Transverse colon (tissue), 4 donors: ENCODE results near the gene C12orf50. TPM values are rescaled to one million over a fixed set of nuclear protein-coding genes. Genes with fewer than 3 reads are reported as not detected.

ENCODE experiments used
- DNase-seq: peaks from one replicate; pipeline ENCODE4 v3.0.0-alpha.2; 2019
- H3K27ac ChIP-seq, 4 donors: fragments of 200-600 bp; sonication (generic); 2 replicates each; pipeline ENCODE4 v1.5.1; 2016 to 2018; ENCODE audit warnings: inconsistent platforms in 4 of 4
- H3K27me3 ChIP-seq: fragments of 200-600 bp; sonication (generic); 2 replicates; pipeline ENCODE4 v1.5.1; 2017; ENCODE audit warnings: inconsistent platforms
- H3K36me3 ChIP-seq, 4 donors: fragments of 200-600 bp; sonication (generic); 2 replicates each; pipeline ENCODE4 v1.5.1; 2017 to 2019; ENCODE audit warnings: inconsistent platforms in 4 of 4
- H3K4me1 ChIP-seq, 4 donors: fragments of 200-600 bp; sonication (generic); 2 replicates each; pipeline ENCODE4 v1.5.1; 2017 to 2020; ENCODE audit warnings: inconsistent platforms in 4 of 4
- H3K4me3 ChIP-seq, 4 donors: fragments of 200-600 bp; sonication (generic); 1 replicate in 1 of 4; 2 replicates in 3 of 4; pipeline versions ENCODE4 v1.5.1 to v1.6.1; 2017 to 2019; ENCODE audit warnings: inconsistent platforms in 4 of 4
- H3K9me3 ChIP-seq, 2 donors: fragments of 200-600 bp; sonication (generic); 2 replicates each; pipeline ENCODE4 v1.5.1; 2017 to 2019; ENCODE audit warnings: inconsistent platforms in 2 of 2
- EP300 ChIP-seq: sonication (generic); formaldehyde crosslinking; IDR thresholded peaks from one replicate; pipeline ENCODE4 v1.6.1; 2017; ENCODE audit warnings: antibody characterized with exemption, low read depth
- POLR2A ChIP-seq: fragments of 450-650 bp; IDR thresholded peaks from one replicate; pipeline ENCODE4 v1.6.1; 2016; ENCODE audit warnings: antibody characterized with exemption, mild to moderate bottlenecking, moderate library complexity
- POLR2AphosphoS5 ChIP-seq, 3 donors: sonication (generic); formaldehyde crosslinking; IDR thresholded peaks; one replicate each; pipeline ENCODE4 v1.6.1; 2016; ENCODE audit warnings: antibody characterized with exemption in 3 of 3
- WGBS, 2 donors: methylation state at CpG; one replicate each; pipeline ENCODE4 v1.1.5; 2018; ENCODE audit warnings: low coverage in 1 of 2; 5-methylcytosine and 5-hydroxymethylcytosine counted together
- in situ Hi-C, 4 donors: fragments of 200-750 bp; cut with MboI; loops; one replicate each; pipeline versions ENCODE4 v1.15.0 to v1.15.1; 2017; ENCODE audit warnings: low sequenced_read_pairs in 3 of 4, low pct_ligation_motif_present in 1 of 4, low pct_unique_long_range_greater_than_20kb in 1 of 4
- intact Hi-C: fragments of 100-400 bp; cut with DNase I; formaldehyde crosslinking; loops from one replicate; pipeline ENCODE4 v1.15.1; 2023; ENCODE audit warnings: low total_unique reads
- total RNA-seq, 4 donors: library from RNA; depleted of rRNA; stranded (reverse); fragments of >200 nt; gene quantifications; one replicate each; pipeline ENCODE4 v1.1.0, GENCODE V29; 2016
- TF ChIP-seq, protein P1 (sequence below), 5 experiments: fragments of 200-600 bp in 3 of 5; fragments of 450-650 bp in 2 of 5; sonication (generic) in 3 of 5; IDR thresholded peaks; 1 replicate in 2 of 5; 2 replicates in 3 of 5; pipeline ENCODE4 v1.5.1; 2016 to 2017; ENCODE audit warnings: antibody characterized with exemption in 5 of 5, inconsistent platforms in 3 of 5, mild to moderate bottlenecking in 2 of 5, moderate library complexity in 1 of 5

C12orf50 gene
- total RNA-seq, 4 donors from 2014 or later, result not detected

DNA sequence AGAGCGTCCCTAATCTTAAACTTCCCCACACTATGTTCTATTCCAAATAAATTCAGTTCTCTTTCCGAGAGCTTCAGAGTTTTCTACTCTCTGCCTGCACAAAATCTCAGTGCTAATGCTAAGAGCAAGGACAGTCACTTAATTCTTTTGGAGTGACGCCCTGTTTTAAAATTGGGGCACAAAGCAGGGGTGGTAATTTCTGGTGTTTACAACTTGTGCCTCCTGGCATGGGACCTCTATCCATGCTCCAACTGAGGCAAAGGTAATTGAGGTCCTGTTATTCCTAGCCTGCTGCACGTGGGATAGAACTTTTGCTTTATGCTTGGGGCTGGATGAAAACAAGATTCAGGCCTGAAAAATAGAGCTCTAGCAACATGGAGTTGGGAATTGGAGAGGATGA is 22.9 kb downstream of the C12orf50 start:
- 79 to 83% methylated on average over 3 to 4 of the region's 4 CpGs for WGBS, 2 donors
- in situ Hi-C loops, result no loop called here
- DNase-seq, result no peak

DNA sequence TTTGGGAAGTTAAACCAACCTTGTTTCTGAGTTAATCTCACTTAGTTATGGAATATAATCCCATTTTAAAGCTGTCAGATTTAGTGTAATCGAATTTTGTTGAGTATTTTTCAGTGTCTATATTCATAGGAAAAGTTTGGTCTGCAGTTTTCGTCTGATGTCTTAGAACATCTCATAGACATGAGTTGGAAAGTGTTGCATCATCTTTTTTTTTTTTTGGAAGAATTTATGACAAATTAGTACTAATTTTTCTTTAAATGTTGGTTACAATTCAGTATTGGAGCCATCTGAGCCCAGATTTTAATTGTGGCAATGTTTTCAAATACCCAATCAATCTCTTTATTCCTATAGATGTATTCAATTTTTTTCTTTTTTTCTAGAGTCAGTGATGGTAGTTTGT is 27.9 kb downstream of the C12orf50 start:
- intact Hi-C loops, result no loop called here
- H3K4me3 ChIP-seq, result no peak overlapping the region
- no peaks in the 10 kb centered on the region for H3K36me3 ChIP-seq
- TF ChIP-seq POLR2A, result no peak
- no peak for TF ChIP-seq POLR2AphosphoS5 (IDR thresholded peaks at IDR 0.05)
- TF ChIP-seq EP300, result no peak
- TF ChIP-seq, protein P1, sequence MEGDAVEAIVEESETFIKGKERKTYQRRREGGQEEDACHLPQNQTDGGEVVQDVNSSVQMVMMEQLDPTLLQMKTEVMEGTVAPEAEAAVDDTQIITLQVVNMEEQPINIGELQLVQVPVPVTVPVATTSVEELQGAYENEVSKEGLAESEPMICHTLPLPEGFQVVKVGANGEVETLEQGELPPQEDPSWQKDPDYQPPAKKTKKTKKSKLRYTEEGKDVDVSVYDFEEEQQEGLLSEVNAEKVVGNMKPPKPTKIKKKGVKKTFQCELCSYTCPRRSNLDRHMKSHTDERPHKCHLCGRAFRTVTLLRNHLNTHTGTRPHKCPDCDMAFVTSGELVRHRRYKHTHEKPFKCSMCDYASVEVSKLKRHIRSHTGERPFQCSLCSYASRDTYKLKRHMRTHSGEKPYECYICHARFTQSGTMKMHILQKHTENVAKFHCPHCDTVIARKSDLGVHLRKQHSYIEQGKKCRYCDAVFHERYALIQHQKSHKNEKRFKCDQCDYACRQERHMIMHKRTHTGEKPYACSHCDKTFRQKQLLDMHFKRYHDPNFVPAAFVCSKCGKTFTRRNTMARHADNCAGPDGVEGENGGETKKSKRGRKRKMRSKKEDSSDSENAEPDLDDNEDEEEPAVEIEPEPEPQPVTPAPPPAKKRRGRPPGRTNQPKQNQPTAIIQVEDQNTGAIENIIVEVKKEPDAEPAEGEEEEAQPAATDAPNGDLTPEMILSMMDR (IDR thresholded peaks at IDR 0.05), result no peak
- no peak overlapping the region for H3K27ac ChIP-seq
- no peak for DNase-seq
- WGBS, 2 donors, result 74 to 87% methylated on average over 2 of the region's 2 CpGs
- in situ Hi-C loops, result no loop called here
- H3K9me3 ChIP-seq, result no peaks in the 10 kb centered on the region
- no peaks in the 10 kb centered on the region for H3K4me1 ChIP-seq
- H3K27me3 ChIP-seq, result no peaks in the 10 kb centered on the region

More for the DNA sequence above, 22.9 kb downstream of the C12orf50 start:
- Histone ChIP-seq H3K27ac (no peak overlapping the region), H3K36me3 (no peaks in the 10 kb centered on the region), H3K27me3 (no peaks in the 10 kb centered on the region), H3K9me3 (no peaks in the 10 kb centered on the region), H3K4me3 (no peak overlapping the region), H3K4me1 (no peaks in the 10 kb centered on the region)
- intact Hi-C loops, result no loop called here
- TF ChIP-seq POLR2A (no peak), POLR2AphosphoS5 (IDR thresholded peaks at IDR 0.05) (no peak), EP300 (no peak)
- TF ChIP-seq, protein P1 (IDR thresholded peaks at IDR 0.05), result no peak

DNA sequence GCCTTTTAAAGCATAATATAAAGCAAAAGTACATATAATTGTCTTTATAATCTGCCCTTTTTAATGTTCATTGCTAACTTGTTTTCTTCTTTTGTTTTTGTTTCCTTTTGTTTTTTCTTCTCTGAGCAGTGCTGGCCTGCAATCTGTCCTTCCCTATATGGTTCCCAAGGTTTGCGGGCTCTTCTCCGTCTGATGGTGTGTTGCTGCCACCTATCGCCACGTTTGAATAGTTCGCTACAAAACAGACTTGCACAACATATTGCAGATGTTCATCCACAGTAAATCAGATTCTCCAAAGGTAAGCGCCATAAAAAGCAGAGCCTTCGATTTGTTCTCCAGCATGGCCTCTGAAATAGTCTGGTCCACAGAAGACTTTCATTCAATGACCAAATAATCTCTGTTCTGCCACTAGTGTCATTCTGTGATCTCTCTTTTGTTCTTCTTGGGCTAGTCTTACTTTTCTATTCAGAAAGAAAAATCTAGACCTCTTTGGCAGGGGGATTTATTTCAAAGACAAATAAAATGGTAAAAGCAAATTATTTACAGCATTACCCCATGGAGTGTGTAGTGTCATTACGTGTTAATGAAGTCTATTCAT is 33.5 kb downstream of the C12orf50 start:
- Histone ChIP-seq H3K27ac (no peak overlapping the region), H3K4me1 (no peaks in the 10 kb centered on the region), H3K9me3 (no peaks in the 10 kb centered on the region), H3K4me3 (no peak overlapping the region), H3K27me3 (no peaks in the 10 kb centered on the region), H3K36me3 (no peaks in the 10 kb centered on the region)
- TF ChIP-seq, protein P1 (IDR thresholded peaks at IDR 0.05), result peak; percentile 42 to 58 (median 57)
- TF ChIP-seq EP300 (no peak), POLR2AphosphoS5 (IDR thresholded peaks at IDR 0.05) (no peak)
- peak; percentile 55 for DNase-seq
- WGBS, 2 donors, result 3 to 11% methylated on average over 4 to 8 of the region's 8 CpGs
- intact Hi-C loops, result no loop called here
- in situ Hi-C loops, result no loop called here

DNA sequence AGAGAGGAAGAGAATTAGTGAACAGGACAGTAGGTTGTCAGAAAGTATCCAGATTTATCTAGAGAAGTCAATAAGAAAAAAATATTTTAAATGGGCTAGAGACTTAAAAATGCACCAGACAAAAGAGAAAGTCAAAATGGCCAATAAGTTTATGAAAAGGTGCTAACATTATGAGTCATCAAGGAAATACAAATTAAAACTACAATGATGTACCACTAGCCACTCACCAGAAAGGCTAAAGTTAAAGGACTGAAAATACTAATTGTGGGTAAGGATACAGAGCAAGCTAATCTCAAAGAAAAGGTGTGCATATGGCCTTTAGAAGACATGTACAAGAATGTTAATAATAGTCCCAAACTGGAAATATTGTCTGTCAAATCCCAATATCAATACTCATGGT is 37.7 kb downstream of the C12orf50 start:
- no peak for TF ChIP-seq POLR2A
- TF ChIP-seq EP300, result no peak
- no peak for TF ChIP-seq POLR2AphosphoS5 (IDR thresholded peaks at IDR 0.05)
- TF ChIP-seq, protein P1 (IDR thresholded peaks at IDR 0.05), result no peak
- Histone ChIP-seq H3K4me3 (no peak overlapping the region), H3K27me3 (no peaks in the 10 kb centered on the region), H3K36me3 (no peaks in the 10 kb centered on the region), H3K27ac (no peak overlapping the region), H3K4me1 (no peaks in the 10 kb centered on the region), H3K9me3 (no peaks in the 10 kb centered on the region)
- intact Hi-C loops (no loop called here), in situ Hi-C loops (no loop called here)
- DNase-seq, result no peak
